HG02943 (cell line): ENCODE data around the gene XCL2.
"Not testable (repeated sequence)": the region's sequence is repeated elsewhere in the genome, so short reads cannot be mapped to it uniquely, and the experiment has no call there.

Experiments
- ATAC-seq: cut with Tn5 transposase; IDR thresholded peaks from one replicate; pipeline ENCODE4 v1.9.1; 2021; ENCODE audit warnings: mild to moderate bottlenecking, low read depth, moderate library complexity; ENCODE audit not compliant: unreplicated experiment

Gene XCL2

GRCh38 chr1:168561989-168562388, 18.2 kb upstream of the XCL2 start:
- no peak for ATAC-seq

DNA sequence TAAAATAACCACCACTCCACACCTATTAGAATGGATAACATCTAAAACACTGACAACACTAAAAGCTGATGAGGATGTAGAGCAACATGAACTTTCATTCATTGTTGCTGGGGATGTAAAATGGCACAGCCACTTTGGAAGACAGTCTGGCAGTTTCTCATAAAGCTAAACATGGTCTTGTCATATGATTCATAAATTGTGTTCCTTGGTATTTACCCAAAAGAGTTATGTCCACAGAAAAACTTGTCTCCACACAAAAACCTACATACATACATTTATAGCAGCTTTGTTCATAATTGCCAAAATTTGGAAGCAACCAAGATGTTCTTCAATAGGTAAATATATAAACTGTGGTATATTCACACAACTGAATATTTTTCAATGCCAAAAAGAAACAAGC, 16.6 kb upstream of the XCL2 start:
- no peak for ATAC-seq

GRCh38 chr1:168556647-168557046, 12.8 kb upstream of the XCL2 start:
- no peak for ATAC-seq

- ATAC-seq: no peak
These were observed 11.8 kb upstream of the XCL2 start for GRCh38 chr1:168555508-168556046.

DNA sequence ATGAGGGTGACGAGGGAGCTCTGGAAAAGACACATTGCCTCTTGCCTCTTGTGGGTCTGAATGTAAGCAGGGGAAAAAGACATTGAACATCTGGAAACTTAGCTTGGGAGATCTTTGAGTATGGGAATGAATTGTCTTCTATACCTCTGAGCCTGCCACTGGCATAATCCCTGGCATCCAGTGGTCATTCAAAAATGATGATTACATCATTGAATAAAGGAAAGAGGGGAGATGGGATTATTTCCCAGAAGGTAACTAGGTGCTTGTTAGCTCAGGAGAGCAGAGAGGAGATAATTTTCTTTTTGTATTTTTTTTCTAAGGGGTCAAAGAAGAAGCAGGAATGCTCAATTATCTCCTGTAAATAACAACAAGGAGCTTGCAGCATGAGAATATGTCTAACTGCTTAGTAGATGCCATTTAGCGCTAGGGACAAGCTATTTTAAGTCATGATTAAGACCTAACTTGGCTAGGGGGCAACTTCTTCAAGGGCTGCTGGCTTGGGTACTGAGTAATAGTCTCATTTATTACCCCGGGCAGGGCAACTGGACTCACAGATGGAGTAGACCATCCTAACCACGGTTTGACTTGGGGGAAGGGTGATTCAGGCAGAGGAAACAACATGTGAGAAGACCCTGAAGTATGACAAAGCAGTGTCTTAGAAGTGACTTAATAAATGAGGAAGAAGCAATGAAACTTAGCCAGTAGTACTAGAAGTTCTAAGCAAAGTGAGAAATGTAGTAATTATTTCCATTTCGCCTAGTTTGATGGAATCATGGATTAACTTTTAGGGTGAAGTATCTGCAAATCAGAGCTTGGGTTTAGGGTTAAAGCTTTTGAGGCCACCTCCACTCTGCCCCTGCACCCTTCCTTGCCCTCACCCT, 11.0 kb upstream of the XCL2 start:
- ATAC-seq: no peak

GRCh38 chr1:168553680-168554553, 10.1 kb upstream of the XCL2 start:
- no peak for ATAC-seq

- ATAC-seq: no peak
These were observed 9.2 kb upstream of the XCL2 start for GRCh38 chr1:168552961-168553360.

DNA sequence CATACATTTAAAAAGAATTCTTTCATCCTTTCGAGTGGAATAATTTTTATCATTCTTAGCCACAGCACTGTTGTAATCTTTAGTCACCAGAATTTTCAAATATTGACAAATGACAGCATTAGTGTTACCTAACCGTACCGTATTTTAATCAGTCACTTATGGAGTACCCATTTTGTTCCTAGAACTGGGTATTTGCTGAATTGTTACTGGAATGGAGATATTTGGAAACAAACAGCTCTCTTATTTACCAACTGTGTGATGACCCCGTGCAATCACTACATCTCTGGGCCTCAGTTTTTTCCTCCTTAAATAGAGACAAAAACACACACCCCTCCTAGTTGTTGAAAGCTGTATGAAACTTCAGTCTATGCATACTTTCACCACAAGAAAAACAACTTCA, 7.9 kb upstream of the XCL2 start:
- no peak for ATAC-seq

- ATAC-seq: no peak
These were observed 7.2 kb upstream of the XCL2 start for GRCh38 chr1:168550971-168551370.

DNA sequence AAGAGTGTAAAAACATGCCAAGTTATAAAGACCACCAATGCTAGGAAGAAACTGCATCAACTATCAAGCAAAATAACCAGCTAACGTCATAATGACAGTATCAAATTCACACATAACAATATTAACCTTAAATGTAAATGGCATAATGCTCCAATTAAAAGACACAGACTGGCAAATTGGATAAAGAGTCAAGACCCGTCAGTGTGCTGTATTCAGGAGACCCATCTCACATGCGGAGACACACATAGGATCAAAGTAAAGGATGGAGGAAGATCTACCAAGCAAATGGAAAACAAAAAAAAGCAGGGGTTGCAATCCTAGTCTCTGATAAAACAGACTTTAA, 2.7 kb upstream of the XCL2 start:
- ATAC-seq: not testable (repeated sequence)

DNA sequence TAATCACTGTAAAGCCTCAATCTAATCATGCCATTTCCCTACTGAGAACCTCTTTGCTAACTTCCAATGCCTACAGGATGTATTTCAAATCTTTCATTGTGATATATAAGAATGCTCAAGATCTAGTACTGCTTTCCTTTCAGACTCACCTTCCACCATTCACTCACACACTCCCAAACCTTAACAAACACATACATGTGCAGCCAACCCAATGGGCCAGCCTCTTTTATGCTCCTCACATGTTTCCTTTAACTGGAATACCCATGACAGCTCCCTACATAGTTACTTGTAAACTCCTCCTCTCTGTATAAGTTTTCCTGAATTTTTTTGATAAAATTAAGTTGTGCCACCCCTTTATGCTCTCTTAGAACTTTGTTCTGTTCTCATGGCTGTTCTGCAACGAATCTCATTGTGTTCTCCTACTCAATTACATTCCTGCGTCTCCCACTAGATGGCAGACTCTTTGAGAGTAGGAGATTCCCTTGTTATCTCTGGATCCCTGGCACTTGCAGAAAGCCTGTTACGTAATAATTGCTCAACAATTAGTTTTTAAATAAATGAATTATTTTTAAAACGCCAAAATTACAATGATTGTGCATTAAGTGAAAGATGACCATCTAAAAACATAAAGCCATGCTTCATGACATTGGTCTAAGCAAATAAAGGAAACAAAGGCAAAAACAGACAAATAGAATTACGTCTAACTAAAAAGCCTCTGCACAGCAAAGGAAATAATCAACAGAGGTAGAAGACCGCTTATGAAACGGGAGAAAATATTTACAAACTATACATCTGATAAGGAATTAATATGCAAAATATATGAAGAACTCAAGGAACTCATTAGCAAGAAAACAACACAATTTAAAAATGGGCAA, 2.1 kb upstream of the XCL2 start:
- not testable (repeated sequence) for ATAC-seq

GRCh38 chr1:168542978-168543377, 819 bp downstream of the XCL2 start:
- ATAC-seq: not testable (repeated sequence)

- ATAC-seq: not testable (repeated sequence)
These were observed 3.0 kb downstream of the XCL2 start for GRCh38 chr1:168540798-168541197.

DNA sequence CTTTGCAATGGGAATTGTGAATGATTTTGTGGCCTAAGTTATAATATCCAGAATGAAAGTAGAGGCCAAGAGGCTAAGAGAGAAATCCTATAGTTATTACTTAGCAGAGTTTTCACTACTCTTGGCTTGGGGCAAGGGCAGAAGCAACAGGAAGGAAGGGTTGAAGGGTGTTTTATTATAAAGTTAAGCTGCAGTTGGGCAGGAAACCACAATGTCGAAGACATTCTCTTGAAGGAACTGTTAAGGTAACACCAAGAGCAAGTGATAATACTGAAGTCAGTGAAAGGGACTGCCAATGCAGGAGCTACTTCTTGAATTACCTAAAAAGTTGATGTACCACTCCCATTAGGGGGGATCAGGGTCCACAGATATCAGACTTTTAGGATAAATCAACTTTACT, 8.3 kb downstream of the XCL2 start:
- ATAC-seq: no peak

- ATAC-seq: no peak
These were observed 12.0 kb downstream of the XCL2 start for GRCh38 chr1:168531615-168532345.

GRCh38 chr1:168529518-168529917, 14.3 kb downstream of the XCL2 start:
- ATAC-seq: no peak

GRCh38 chr1:168521401-168522000, 22.3 kb downstream of the XCL2 start:
- ATAC-seq: no peak

GRCh38 chr1:168520832-168521231, 23.0 kb downstream of the XCL2 start:
- ATAC-seq: no peak

DNA sequence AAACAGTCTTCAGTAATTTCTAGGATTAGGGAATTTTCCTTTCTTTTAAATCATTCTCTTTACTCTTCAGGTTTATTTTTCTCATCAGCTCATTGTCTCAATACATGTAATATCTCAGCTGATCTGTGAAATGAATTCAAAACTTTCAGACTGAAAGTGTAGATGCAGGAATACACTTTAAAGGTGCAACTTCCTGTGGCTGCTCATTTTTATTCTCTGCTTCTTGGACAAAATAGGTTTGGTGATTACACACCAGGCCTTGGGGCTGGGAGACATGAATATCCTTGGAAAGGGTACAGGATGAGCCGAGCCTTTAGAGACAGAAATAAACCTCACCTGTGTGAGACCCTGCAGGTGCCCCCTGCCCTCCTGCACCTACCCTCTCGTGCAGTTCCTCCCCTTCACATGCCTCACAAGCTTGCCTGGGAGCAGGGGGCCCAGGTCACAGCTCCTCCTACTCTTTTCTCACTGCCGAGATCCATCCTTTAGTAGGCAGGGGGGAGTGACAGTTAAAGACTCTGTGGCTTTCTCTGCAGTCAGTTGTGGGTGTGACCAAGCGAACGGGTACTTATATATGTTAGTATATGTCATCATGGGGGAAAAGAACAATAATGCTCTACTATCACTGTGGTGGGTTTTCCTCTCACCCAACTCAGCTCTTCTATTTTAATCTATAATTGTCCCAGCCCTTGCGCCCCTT, 23.6 kb downstream of the XCL2 start:
- ATAC-seq: no peak
